ENCODE data around the gene FRMD5. TPM values are rescaled to one million over a fixed set of nuclear protein-coding genes. Genes with fewer than 3 reads are reported as not detected.
"Not testable (repeated sequence)": the region's sequence is repeated elsewhere in the genome, so short reads cannot be mapped to it uniquely, and the experiment has no call there.

The FRMD5 gene
- total RNA-seq, 2 experiments from 2014 or later: 0.15 TPM; not detected in 1

GRCh38 chr15:43877371-43877770 lies 317.7 kb downstream of the FRMD5 start:
- no peak overlapping the region for H3K27ac Mint-ChIP-seq
- no peak overlapping the region for H3K4me3 Mint-ChIP-seq
- ChIA-PET CTCF (no interaction called here), POLR2A (interaction anchor here (0.6 kb wide), 1 partner anchor 620 kb away, joined by 3 read pairs; no protein-coding TSS in a partner anchor)
- no peak for DNase-seq
- no peaks in the 10 kb centered on the region for H3K27me3 Mint-ChIP-seq
- H3K9me3 Mint-ChIP-seq: no peaks in the 10 kb centered on the region
- H3K4me1 Mint-ChIP-seq: no peaks in the 10 kb centered on the region
- peaks cover 33% of the 10 kb centered on the region for H3K36me3 Mint-ChIP-seq (ENCODE audit: low read depth)

GRCh38 chr15:43876872-43877271 lies 318.2 kb downstream of the FRMD5 start:
- H3K9me3 Mint-ChIP-seq: no peaks in the 10 kb centered on the region
- H3K4me3 Mint-ChIP-seq: no peak overlapping the region
- DNase-seq: no peak
- ChIA-PET CTCF (interaction anchor here (1.2 kb wide), 1 partner anchor 14 kb away, joined by 3 read pairs; no protein-coding TSS in a partner anchor), POLR2A (interaction anchor here (0.6 kb wide), 1 partner anchor 621 kb away, joined by 3 read pairs; no protein-coding TSS in a partner anchor)
- no peak overlapping the region for H3K27ac Mint-ChIP-seq
- H3K27me3 Mint-ChIP-seq: no peaks in the 10 kb centered on the region
- no peaks in the 10 kb centered on the region for H3K4me1 Mint-ChIP-seq
- peaks cover 35% of the 10 kb centered on the region for H3K36me3 Mint-ChIP-seq (ENCODE audit: low read depth)

- Mint-ChIP-seq H3K27me3 (no peaks in the 10 kb centered on the region), H3K4me3 (no peak overlapping the region), H3K36me3 (ENCODE audit: low read depth) (peaks cover 43% of the 10 kb centered on the region), H3K4me1 (no peaks in the 10 kb centered on the region), H3K9me3 (no peaks in the 10 kb centered on the region), H3K27ac (no peak overlapping the region)
- DNase-seq: no peak
- ChIA-PET POLR2A (no interaction called here), CTCF (no interaction called here)
Observed at GRCh38 chr15:43873651-43874050, 321.4 kb downstream of the FRMD5 start.

GRCh38 chr15:43872416-43873020 lies 322.6 kb downstream of the FRMD5 start:
- POLR2A ChIA-PET: no interaction called here
- Mint-ChIP-seq H3K36me3 (ENCODE audit: low read depth) (peaks cover 42% of the 10 kb centered on the region), H3K27ac (no peak overlapping the region), H3K27me3 (no peaks in the 10 kb centered on the region), H3K9me3 (no peaks in the 10 kb centered on the region), H3K4me1 (peaks cover 1% of the 10 kb centered on the region), H3K4me3 (no peak overlapping the region)
- CTCF ChIA-PET: no interaction called here
- peak; percentile 41 for DNase-seq

- Mint-ChIP-seq H3K27ac (no peak overlapping the region), H3K9me3 (no peaks in the 10 kb centered on the region), H3K4me1 (peaks cover 2% of the 10 kb centered on the region), H3K27me3 (no peaks in the 10 kb centered on the region), H3K36me3 (ENCODE audit: low read depth) (peaks cover 45% of the 10 kb centered on the region), H3K4me3 (no peak overlapping the region)
- ChIA-PET CTCF (interaction anchor here (1.0 kb wide), 1 partner anchor 31 kb away, joined by 3 read pairs; no protein-coding TSS in a partner anchor), POLR2A (interaction anchor here (1.0 kb wide), 1 partner anchor 9 kb away, joined by 5 read pairs; no protein-coding TSS in a partner anchor)
- no peak for DNase-seq
Observed at GRCh38 chr15:43871835-43872234, 323.2 kb downstream of the FRMD5 start.

GRCh38 chr15:43868406-43868805 lies 326.7 kb downstream of the FRMD5 start:
- CTCF ChIA-PET: interaction anchor here (0.6 to 1.4 kb wide), 2 partner anchors 30 to 48 kb away, joined by 3 to 5 read pairs; no protein-coding TSS in a partner anchor

GRCh38 chr15:43867096-43867495 lies 328.0 kb downstream of the FRMD5 start:
- peaks cover 37% of the 10 kb centered on the region for H3K36me3 Mint-ChIP-seq (ENCODE audit: low read depth)
- no peak for DNase-seq
- CTCF ChIA-PET: no interaction called here

More at GRCh38 chr15:43868406-43868805, 326.7 kb downstream of the FRMD5 start:
- Mint-ChIP-seq H3K36me3 (ENCODE audit: low read depth) (peaks cover 43% of the 10 kb centered on the region), H3K4me1 (peaks cover 2% of the 10 kb centered on the region), H3K27ac (no peak overlapping the region), H3K9me3 (no peaks in the 10 kb centered on the region), H3K4me3 (no peak overlapping the region), H3K27me3 (no peaks in the 10 kb centered on the region)
- no peak for DNase-seq
- POLR2A ChIA-PET: no interaction called here

GRCh38 chr15:43866636-43867035 lies 328.4 kb downstream of the FRMD5 start:
- DNase-seq, H3K9me3 Mint-ChIP-seq, H3K27ac Mint-ChIP-seq, H3K27me3 Mint-ChIP-seq, H3K4me1 Mint-ChIP-seq, CTCF ChIA-PET, H3K4me3 Mint-ChIP-seq, POLR2A ChIA-PET: not testable (repeated sequence)
- peaks cover 35% of the 10 kb centered on the region for H3K36me3 Mint-ChIP-seq (ENCODE audit: low read depth)

More at GRCh38 chr15:43867096-43867495, 328.0 kb downstream of the FRMD5 start:
- Mint-ChIP-seq H3K9me3 (no peaks in the 10 kb centered on the region), H3K4me1 (peaks cover 2% of the 10 kb centered on the region), H3K27me3 (no peaks in the 10 kb centered on the region), H3K4me3 (no peak overlapping the region), H3K27ac (no peak overlapping the region)
- POLR2A ChIA-PET: no interaction called here

GRCh38 chr15:43859546-43859945 lies 335.5 kb downstream of the FRMD5 start:
- DNase-seq: no peak
- no peak overlapping the region for H3K27ac Mint-ChIP-seq
- H3K4me1 Mint-ChIP-seq: no peaks in the 10 kb centered on the region
- ChIA-PET POLR2A (no interaction called here), CTCF (no interaction called here)
- no peaks in the 10 kb centered on the region for H3K27me3 Mint-ChIP-seq
- no peak overlapping the region for H3K4me3 Mint-ChIP-seq
- H3K36me3 Mint-ChIP-seq (ENCODE audit: low read depth): peaks cover 42% of the 10 kb centered on the region
- H3K9me3 Mint-ChIP-seq: no peaks in the 10 kb centered on the region

- ChIA-PET CTCF (interaction anchor here (1.5 kb wide), 1 partner anchor 23 kb away, joined by 6 read pairs; no protein-coding TSS in a partner anchor), POLR2A (no interaction called here)
- H3K36me3 Mint-ChIP-seq (ENCODE audit: low read depth): peaks cover 54% of the 10 kb centered on the region
- no peaks in the 10 kb centered on the region for H3K4me1 Mint-ChIP-seq
- DNase-seq: no peak
- H3K4me3 Mint-ChIP-seq: no peak overlapping the region
- no peaks in the 10 kb centered on the region for H3K27me3 Mint-ChIP-seq
- H3K27ac Mint-ChIP-seq: no peak overlapping the region
- no peaks in the 10 kb centered on the region for H3K9me3 Mint-ChIP-seq
Observed at GRCh38 chr15:43854801-43855200, 340.3 kb downstream of the FRMD5 start.

- ChIA-PET CTCF (interaction anchor here (1.5 kb wide), 1 partner anchor 21 kb away, joined by 4 read pairs; no protein-coding TSS in a partner anchor), POLR2A (no interaction called here)
- DNase-seq: no peak
- Mint-ChIP-seq H3K27ac (no peak overlapping the region), H3K4me1 (no peaks in the 10 kb centered on the region), H3K36me3 (ENCODE audit: low read depth) (peaks cover 48% of the 10 kb centered on the region), H3K4me3 (no peak overlapping the region), H3K27me3 (no peaks in the 10 kb centered on the region), H3K9me3 (no peaks in the 10 kb centered on the region)
Observed at GRCh38 chr15:43852607-43853006, 342.5 kb downstream of the FRMD5 start.

- CTCF ChIA-PET: interaction anchor here (0.7 to 1.5 kb wide), 3 partner anchors 14 to 19 kb away, joined by 3 to 4 read pairs (median 3); no protein-coding TSS in a partner anchor
- no peak overlapping the region for H3K4me3 Mint-ChIP-seq
- H3K4me1 Mint-ChIP-seq: no peaks in the 10 kb centered on the region
- POLR2A ChIA-PET: no interaction called here
- DNase-seq: no peak
- H3K27me3 Mint-ChIP-seq: no peaks in the 10 kb centered on the region
- no peak overlapping the region for H3K27ac Mint-ChIP-seq
- H3K9me3 Mint-ChIP-seq: no peaks in the 10 kb centered on the region
- H3K36me3 Mint-ChIP-seq (ENCODE audit: low read depth): peaks cover 39% of the 10 kb centered on the region
Observed at GRCh38 chr15:43851251-43851650, 343.8 kb downstream of the FRMD5 start.

- no peak overlapping the region for H3K4me3 Mint-ChIP-seq
- POLR2A ChIA-PET: no interaction called here
- DNase-seq: no peak
- CTCF ChIA-PET: interaction anchor here (0.6 to 0.7 kb wide), 3 partner anchors 24 to 1802 kb away, joined by 3 to 5 read pairs (median 4); no protein-coding TSS in a partner anchor
- H3K4me1 Mint-ChIP-seq: peaks cover 3% of the 10 kb centered on the region
- no peaks in the 10 kb centered on the region for H3K9me3 Mint-ChIP-seq
- H3K27ac Mint-ChIP-seq: no peak overlapping the region
- no peaks in the 10 kb centered on the region for H3K27me3 Mint-ChIP-seq
- peaks cover 42% of the 10 kb centered on the region for H3K36me3 Mint-ChIP-seq (ENCODE audit: low read depth)
Observed at GRCh38 chr15:43845421-43845820, 349.6 kb downstream of the FRMD5 start.
